GM19043 (cell line): ENCODE results near the gene ADCYAP1R1.
A peak's percentile ranks its signal among the peaks of the same experiment; 100 is the strongest.
"Not testable (repeated sequence)": the region's sequence is repeated elsewhere in the genome, so short reads cannot be mapped to it uniquely, and the experiment has no call there.

Experiments
- ATAC-seq: cut with Tn5 transposase; IDR thresholded peaks from one replicate; pipeline ENCODE4 v1.9.1; 2021; ENCODE audit warnings: low read depth; ENCODE audit not compliant: unreplicated experiment

ADCYAP1R1 gene

GRCh38 chr7:31123726-31124125 is 71.6 kb downstream of the ADCYAP1R1 start:
- no peak for ATAC-seq

- no peak for ATAC-seq
These were observed 73.1 kb downstream of the ADCYAP1R1 start for GRCh38 chr7:31125171-31125570.

- ATAC-seq: no peak
These were observed 74.9 kb downstream of the ADCYAP1R1 start for GRCh38 chr7:31126976-31127375.

- ATAC-seq: no peak
These were observed 77.0 kb downstream of the ADCYAP1R1 start for GRCh38 chr7:31129067-31129466.

- ATAC-seq: no peak
These were observed 81.4 kb downstream of the ADCYAP1R1 start for GRCh38 chr7:31133497-31133896.

- peak; percentile 96 for ATAC-seq
These were observed 82.4 kb downstream of the ADCYAP1R1 start for GRCh38 chr7:31134246-31135188.

GRCh38 chr7:31137234-31137633 is 85.1 kb downstream of the ADCYAP1R1 start:
- no peak for ATAC-seq

GRCh38 chr7:31145339-31145738 is 93.2 kb downstream of the ADCYAP1R1 start:
- ATAC-seq: no peak

GRCh38 chr7:31146030-31146429 is 93.9 kb downstream of the ADCYAP1R1 start:
- ATAC-seq: no peak

- ATAC-seq: no peak
These were observed 94.4 kb downstream of the ADCYAP1R1 start for GRCh38 chr7:31146538-31146937.

GRCh38 chr7:31151849-31152248 is 99.7 kb downstream of the ADCYAP1R1 start:
- no peak for ATAC-seq

- not testable (repeated sequence) for ATAC-seq
These were observed 101.2 kb downstream of the ADCYAP1R1 start for GRCh38 chr7:31153318-31153717.

GRCh38 chr7:31160941-31161340 is 108.8 kb downstream of the ADCYAP1R1 start:
- ATAC-seq: no peak
